Osteoblast (primary cell): Measurements from ENCODE around the gene ATG9B. TPM values are rescaled to one million over a fixed set of nuclear protein-coding genes. Genes with fewer than 3 reads are reported as not detected.
A peak's percentile ranks its signal among the peaks of the same experiment; 100 is the strongest.

ENCODE experiments used
- DNase-seq: peaks from one replicate; pipeline ENCODE4 v3.0.0; 2011; ENCODE audit warnings: low spot score, mixed read lengths; ENCODE audit not compliant: insufficient read length; ENCODE audit errors: missing footprints
- H2AFZ ChIP-seq: 2 replicates; pipeline ENCODE4 v1.6.0; 2011; ENCODE audit warnings: mild to moderate bottlenecking, low read length
- H3K27ac ChIP-seq: 2 replicates; pipeline ENCODE4 v1.5.1; 2011; ENCODE audit warnings: mild to moderate bottlenecking, low read depth, low read length, moderate library complexity
- H3K27me3 ChIP-seq: 2 replicates; pipeline ENCODE4 v1.6.0; 2012; ENCODE audit warnings: mild to moderate bottlenecking, control low read depth, inconsistent platforms, low read length, moderate library complexity; ENCODE audit not compliant: insufficient read depth
- H3K36me3 ChIP-seq: 2 replicates; pipeline ENCODE4 v1.5.1; 2011; ENCODE audit warnings: mild to moderate bottlenecking, low read length, control low read depth, moderate library complexity; ENCODE audit not compliant: insufficient read depth
- H3K4me1 ChIP-seq: 2 replicates; pipeline ENCODE4 v1.5.1; 2011; ENCODE audit warnings: mild to moderate bottlenecking, low read length, control low read depth, moderate library complexity; ENCODE audit not compliant: insufficient read depth
- H3K4me2 ChIP-seq: 2 replicates; pipeline ENCODE4 v1.6.0; 2011; ENCODE audit warnings: mild to moderate bottlenecking, low read length; ENCODE audit not compliant: insufficient read depth
- H3K4me3 ChIP-seq: fragments of 200-600 bp; sonication (generic); 3 replicates; pipeline ENCODE4 v1.5.1; 2012; ENCODE audit warnings: mild to moderate bottlenecking, low read length, inconsistent platforms; ENCODE audit not compliant: insufficient read depth
- H3K79me2 ChIP-seq: 2 replicates; pipeline ENCODE4 v1.6.0; 2012; ENCODE audit warnings: mild to moderate bottlenecking, low read length, control low read depth, inconsistent platforms; ENCODE audit not compliant: insufficient read depth
- H3K9me3 ChIP-seq: 2 replicates; pipeline ENCODE4 v1.5.1; 2011; ENCODE audit warnings: low read depth, low read length, control low read depth
- H4K20me1 ChIP-seq: 2 replicates; pipeline ENCODE4 v1.6.0; 2012; ENCODE audit warnings: mild to moderate bottlenecking, low read length, control low read depth; ENCODE audit not compliant: insufficient read depth
- CTCF ChIP-seq: IDR thresholded peaks from 2 replicates; pipeline ENCODE4 v1.5.1; 2011; ENCODE audit warnings: mild to moderate bottlenecking, low read depth, low read length, moderate library complexity; ENCODE audit errors: extremely low read depth
- total RNA-seq: library from RNA; depleted of rRNA; stranded (reverse); fragments of >200 nt; gene quantifications from 2 replicates; pipeline ENCODE4 v1.2.3, GENCODE V29; 2012

ATG9B gene
- total RNA-seq, 1 donor = not detected

- Histone ChIP-seq H3K4me3 (no peak overlapping the region), H3K79me2 (no peaks in the 10 kb centered on the region), H3K4me2 (no peak overlapping the region), H3K27ac (no peak overlapping the region), H3K36me3 (no peaks in the 10 kb centered on the region), H3K4me1 (no peaks in the 10 kb centered on the region), H3K27me3 (no peaks in the 10 kb centered on the region), H2AFZ (no peak overlapping the region), H4K20me1 (no peaks in the 10 kb centered on the region), H3K9me3 (no peaks in the 10 kb centered on the region)
- TF ChIP-seq CTCF = no peak
- DNase-seq = no peak
These were observed 18.7 kb downstream of the ATG9B start for GRCh38 chr7:151005566-151005965.

DNA sequence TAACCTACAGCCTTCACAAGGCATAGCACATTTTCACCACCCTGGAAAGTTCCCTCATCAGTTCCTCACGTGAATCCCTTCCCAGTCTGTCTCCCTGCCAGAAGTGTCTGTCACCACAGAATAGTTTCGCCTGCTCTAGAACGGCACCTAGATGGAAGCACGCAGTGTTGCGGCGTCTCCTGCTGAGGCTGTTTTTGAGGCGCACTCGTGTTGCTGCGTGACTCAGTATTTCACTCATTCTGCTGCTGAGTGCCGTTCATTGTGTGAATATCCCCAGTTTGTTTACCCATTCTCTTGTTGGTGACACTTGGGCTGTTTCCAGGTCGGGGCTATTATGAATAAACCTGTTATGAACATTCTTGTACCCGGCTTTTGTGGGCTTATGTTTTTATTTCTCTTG lies 20.7 kb downstream of the ATG9B start:
- H3K27ac ChIP-seq = no peak overlapping the region
- H4K20me1 ChIP-seq = no peaks in the 10 kb centered on the region
- no peak overlapping the region for H2AFZ ChIP-seq
- H3K79me2 ChIP-seq = no peaks in the 10 kb centered on the region
- H3K27me3 ChIP-seq = no peaks in the 10 kb centered on the region
- H3K4me3 ChIP-seq = no peak overlapping the region
- DNase-seq = no peak
- H3K4me1 ChIP-seq = no peaks in the 10 kb centered on the region
- no peak for TF ChIP-seq CTCF
- H3K4me2 ChIP-seq = no peak overlapping the region
- H3K9me3 ChIP-seq = no peaks in the 10 kb centered on the region
- no peaks in the 10 kb centered on the region for H3K36me3 ChIP-seq

GRCh38 chr7:151001546-151001945 lies 22.7 kb downstream of the ATG9B start:
- peak; percentile 63 for DNase-seq
- no peak overlapping the region for H3K4me2 ChIP-seq
- no peaks in the 10 kb centered on the region for H4K20me1 ChIP-seq
- no peak overlapping the region for H3K4me3 ChIP-seq
- no peak overlapping the region for H2AFZ ChIP-seq
- no peaks in the 10 kb centered on the region for H3K27me3 ChIP-seq
- TF ChIP-seq CTCF = no peak
- H3K4me1 ChIP-seq = no peaks in the 10 kb centered on the region
- no peaks in the 10 kb centered on the region for H3K36me3 ChIP-seq
- no peaks in the 10 kb centered on the region for H3K9me3 ChIP-seq
- H3K27ac ChIP-seq = no peak overlapping the region
- no peaks in the 10 kb centered on the region for H3K79me2 ChIP-seq

- H3K79me2 ChIP-seq = no peaks in the 10 kb centered on the region
- H3K4me1 ChIP-seq = no peaks in the 10 kb centered on the region
- DNase-seq = no peak
- H2AFZ ChIP-seq = no peak overlapping the region
- no peak overlapping the region for H3K4me2 ChIP-seq
- H3K36me3 ChIP-seq = no peaks in the 10 kb centered on the region
- no peak for TF ChIP-seq CTCF
- no peaks in the 10 kb centered on the region for H3K27me3 ChIP-seq
- no peak overlapping the region for H3K4me3 ChIP-seq
- no peaks in the 10 kb centered on the region for H3K9me3 ChIP-seq
- no peak overlapping the region for H3K27ac ChIP-seq
- H4K20me1 ChIP-seq = no peaks in the 10 kb centered on the region
These were observed 23.3 kb downstream of the ATG9B start for GRCh38 chr7:151000897-151001495.
